Measurements from ENCODE around the gene CD200. TPM values are rescaled to one million over a fixed set of nuclear protein-coding genes. Genes with fewer than 3 reads are reported as not detected.

CD200 gene
- total RNA-seq, 4 donors from 2014 or later = 0.27 to 0.76 (median 0.36) TPM

GRCh38 chr3:112334691-112335433, 1.9 kb downstream of the CD200 start:
- no peaks in the 10 kb centered on the region for H3K36me3 ChIP-seq
- in situ Hi-C loops (cut with MboI; ENCODE audit: low sequenced_read_pairs in 4 of 4) (loop anchor here in 1 of 4 donors (25.0 kb wide), 1 partner anchor 177 kb away; no protein-coding TSS in a partner anchor), intact Hi-C loops (cut with DNase I; ENCODE audit: low total_unique reads) (no loop called here)
- peaks cover 6 to 8% (median 8%) of the 10 kb centered on the region in 3 donors for H3K27me3 ChIP-seq
- ATAC-seq (no peak), DNase-seq (no peak)
- H3K4me3 ChIP-seq = peak overlapping the region in 1 of 4 donors; percentile 50
- peak overlapping the region in 1 of 4 donors; percentile 72 for H3K27ac ChIP-seq
- TF ChIP-seq CTCF (IDR thresholded peaks at IDR 0.05 in 4 of 5, conservative IDR thresholded peaks at IDR 0.05 in 1 of 5) = no peak
- no peak for TF ChIP-seq POLR2A (IDR thresholded peaks at IDR 0.05)
- H3K9me3 ChIP-seq = no peaks in the 10 kb centered on the region
- no peaks in the 10 kb centered on the region for H3K4me1 ChIP-seq

- no peak for ATAC-seq
- Histone ChIP-seq H3K4me3 (no peak overlapping the region), H3K36me3 (no peaks in the 10 kb centered on the region), H3K9me3 (no peaks in the 10 kb centered on the region), H3K27ac (no peak overlapping the region), H3K27me3 (peaks cover 6 to 8% (median 8%) of the 10 kb centered on the region in 3 donors), H3K4me1 (no peaks in the 10 kb centered on the region)
- intact Hi-C loops (cut with DNase I; ENCODE audit: low total_unique reads) (no loop called here), in situ Hi-C loops (cut with MboI; ENCODE audit: low sequenced_read_pairs in 4 of 4) (loop anchor here in 1 of 4 donors (25.0 kb wide), 1 partner anchor 177 kb away; no protein-coding TSS in a partner anchor)
- TF ChIP-seq CTCF (IDR thresholded peaks at IDR 0.05 in 4 of 5, conservative IDR thresholded peaks at IDR 0.05 in 1 of 5) = no peak
- no peak for TF ChIP-seq POLR2A (IDR thresholded peaks at IDR 0.05)
- DNase-seq = no peak
Measured at GRCh38 chr3:112335434-112335781, 2.5 kb downstream of the CD200 start.

GRCh38 chr3:112338021-112338726, 5.2 kb downstream of the CD200 start:
- in situ Hi-C loops (cut with MboI; ENCODE audit: low sequenced_read_pairs in 4 of 4) (loop anchor here in 1 of 4 donors (25.0 kb wide), 1 partner anchor 174 kb away; no protein-coding TSS in a partner anchor), intact Hi-C loops (cut with DNase I; ENCODE audit: low total_unique reads) (no loop called here)
- Histone ChIP-seq H3K27ac (no peak overlapping the region), H3K4me3 (no peak overlapping the region), H3K36me3 (no peaks in the 10 kb centered on the region), H3K4me1 (no peaks in the 10 kb centered on the region), H3K9me3 (no peaks in the 10 kb centered on the region), H3K27me3 (peaks cover 2 to 8% (median 6%) of the 10 kb centered on the region in 3 donors)
- no peak for ATAC-seq
- DNase-seq = no peak
- TF ChIP-seq POLR2A (IDR thresholded peaks at IDR 0.05) (no peak), CTCF (IDR thresholded peaks at IDR 0.05 in 4 of 5, conservative IDR thresholded peaks at IDR 0.05 in 1 of 5) (no peak)

GRCh38 chr3:112338727-112339056, 5.7 kb downstream of the CD200 start:
- TF ChIP-seq POLR2A (IDR thresholded peaks at IDR 0.05) (no peak), CTCF (IDR thresholded peaks at IDR 0.05 in 4 of 5, conservative IDR thresholded peaks at IDR 0.05 in 1 of 5) (no peak)
- intact Hi-C loops (cut with DNase I; ENCODE audit: low total_unique reads) = no loop called here

More at GRCh38 chr3:112338727-112339056, 5.7 kb downstream of the CD200 start:
- no peaks in the 10 kb centered on the region for H3K9me3 ChIP-seq
- in situ Hi-C loops (cut with MboI; ENCODE audit: low sequenced_read_pairs in 4 of 4) = loop anchor here in 1 of 4 donors (25.0 kb wide), 1 partner anchor 174 kb away; no protein-coding TSS in a partner anchor
- no peak for DNase-seq
- H3K4me1 ChIP-seq = no peaks in the 10 kb centered on the region
- no peak for ATAC-seq
- H3K27me3 ChIP-seq = peaks cover under 1 to 8% (median 2%) of the 10 kb centered on the region in 3 donors
- H3K36me3 ChIP-seq = no peaks in the 10 kb centered on the region
- no peak overlapping the region for H3K27ac ChIP-seq
- no peak overlapping the region for H3K4me3 ChIP-seq

All from gastrocnemius medialis (tissue), 4 donors.